GM23248 (cell line): Measurements from ENCODE around the gene SLC43A1.

Experiments used
- EZH2 ChIP-seq: fragments of 200-600 bp; sonication (generic); IDR thresholded peaks from 2 replicates; pipeline ENCODE4 v1.6.1; 2018; ENCODE audit warnings: antibody characterized with exemption, mild to moderate bottlenecking; ENCODE audit not compliant: insufficient read depth, poor library complexity, severe bottlenecking
- EZH2phosphoT487 ChIP-seq: fragments of 200-600 bp; sonication (generic); IDR thresholded peaks from 2 replicates; pipeline ENCODE4 v1.6.1; 2018; ENCODE audit warnings: antibody characterized with exemption, moderate library complexity, mild to moderate bottlenecking, low read depth; ENCODE audit not compliant: insufficient read depth

- TF ChIP-seq EZH2phosphoT487 (no peak), EZH2 (no peak)
These were observed 41.3 kb downstream of the SLC43A1 start for GRCh38 chr11:57474017-57474802.
